PFSK-1 (cell line): ENCODE measurements around the gene LRBA.

Experiments
- FOXP2 ChIP-seq: optimal IDR thresholded peaks from 2 replicates; pipeline ENCODE3; 2011; ENCODE audit warnings: borderline replicate concordance, control low read depth, inconsistent platforms; ENCODE audit not compliant: insufficient read depth; ENCODE audit errors: extremely low read length, extremely low read depth
- POLR2AphosphoS5 ChIP-seq: IDR thresholded peaks from 2 replicates; pipeline ENCODE4 v1.6.1; 2012; ENCODE audit warnings: low read depth, mild to moderate bottlenecking, control low read depth, low read length, moderate library complexity
- REST ChIP-seq, 2 experiments: IDR thresholded peaks; 2 replicates each; pipeline versions ENCODE4 v1.6.1 to v1.8.0; 2011 to 2012; ENCODE audit warnings: low read depth in 2 of 2, low read length in 2 of 2, control low read depth in 1 of 2, inconsistent platforms in 1 of 2, mild to moderate bottlenecking in 1 of 2, moderate library complexity in 1 of 2; ENCODE audit not compliant: insufficient read depth in 1 of 2
- SIN3A ChIP-seq: IDR thresholded peaks from 2 replicates; pipeline ENCODE4 v1.6.1; 2012; ENCODE audit warnings: mild to moderate bottlenecking, low read length, moderate library complexity, borderline replicate concordance; ENCODE audit not compliant: insufficient read depth

- no peak for TF ChIP-seq POLR2AphosphoS5
- no peak for TF ChIP-seq REST (IDR thresholded peaks at IDR 0.05; ENCODE audit: insufficient read depth in 1 of 2, low read depth in 2 of 2, low read length in 2 of 2)
- no peak for TF ChIP-seq SIN3A
- no peak for TF ChIP-seq FOXP2
Observed at GRCh38 chr4:150327262-150327780, 687.8 kb downstream of the LRBA start.
